Activated T-helper 2 cell treated with anti-CD3 and anti-CD28 coated beads, Interferon-gamma antibody, Interleukin-2, Interleukin-4, amounts not matched to agents 10 μg/mL and 5 μg/mL and 100 μg/mL, durations not matched to agents 14 hours and 24 hours and 36 hours (primary cell): ENCODE measurements around the gene CRAMP1. TPM values are rescaled to one million over a fixed set of nuclear protein-coding genes. Genes with fewer than 3 reads are reported as not detected.
"Not testable (repeated sequence)": the region's sequence is repeated elsewhere in the genome, so short reads cannot be mapped to it uniquely, and the experiment has no call there.

Experiments
- DNase-seq: peaks from one replicate; pipeline ENCODE4 v3.0.0; 2021; ENCODE audit warnings: low spot score
- H3K27ac Mint-ChIP-seq: one replicate; pipeline ENCODE4 v1.8.0; 2021; ENCODE audit warnings: mixed read lengths
- H3K27me3 Mint-ChIP-seq: one replicate; pipeline ENCODE4 v1.8.0; 2021; ENCODE audit warnings: low read depth, mixed read lengths
- H3K36me3 Mint-ChIP-seq: one replicate; pipeline ENCODE4 v1.8.0; 2021; ENCODE audit warnings: low read depth, mixed read lengths
- H3K4me1 Mint-ChIP-seq: one replicate; pipeline ENCODE4 v1.8.0; 2021; ENCODE audit warnings: low read depth, mixed read lengths
- H3K4me3 Mint-ChIP-seq: one replicate; pipeline ENCODE4 v1.8.0; 2021; ENCODE audit warnings: low read depth, mild to moderate bottlenecking, moderate library complexity, mixed read lengths
- H3K9me3 Mint-ChIP-seq: one replicate; pipeline ENCODE4 v1.8.0; 2021; ENCODE audit warnings: mixed read lengths
- intact Hi-C: fragments of 100-400 bp; cut with micrococcal nuclease; formaldehyde crosslinking; loops from one replicate; pipeline ENCODE4 v1.15.1; 2023
- total RNA-seq: library from RNA; stranded (reverse); gene quantifications from 2 replicates; pipeline ENCODE4 v1.2.3, GENCODE V29; 2022

CRAMP1 gene
- total RNA-seq, 1 donor from 2014 or later: 34.3 TPM

DNA sequence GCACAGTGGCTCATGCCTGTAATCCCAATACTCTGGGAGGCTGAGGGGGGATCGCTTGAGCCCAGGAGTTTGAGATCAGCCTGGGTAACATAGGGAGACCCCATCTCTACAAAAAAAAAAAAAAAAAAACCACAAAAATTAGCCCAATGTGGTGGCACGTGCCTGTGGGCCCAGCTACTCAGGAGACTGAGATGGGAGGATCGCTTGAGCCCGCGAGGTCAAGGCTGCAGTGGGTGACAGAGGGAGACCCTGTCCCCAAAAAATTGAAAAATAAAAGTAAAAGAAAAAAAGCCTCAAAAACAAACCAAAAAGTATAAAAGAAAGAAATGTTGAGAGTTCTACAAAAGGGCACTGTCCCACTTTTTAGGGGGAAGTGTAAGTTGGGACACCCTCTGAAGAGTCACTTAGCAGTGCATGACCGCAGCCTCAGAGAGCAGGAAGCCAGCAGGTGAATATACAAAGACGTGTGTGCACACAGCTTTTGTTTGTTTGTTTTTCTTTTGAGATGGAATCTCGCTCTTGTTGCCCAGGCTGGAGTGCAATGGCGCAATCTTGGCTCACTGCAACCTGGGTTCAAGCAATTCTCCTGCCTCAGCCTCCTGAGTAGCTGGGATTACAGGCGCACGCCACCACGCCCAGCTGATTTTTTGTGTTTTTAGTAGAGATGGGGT, 107.5 kb downstream of the CRAMP1 start:
- peaks cover 25% of the 10 kb centered on the region for H3K4me1 Mint-ChIP-seq
- H3K9me3 Mint-ChIP-seq, H3K27me3 Mint-ChIP-seq, H3K36me3 Mint-ChIP-seq, H3K4me3 Mint-ChIP-seq, H3K27ac Mint-ChIP-seq, DNase-seq, intact Hi-C loops: not testable (repeated sequence)

- no peak for DNase-seq
- Mint-ChIP-seq H3K4me3 (no peak overlapping the region), H3K36me3 (peaks cover 3% of the 10 kb centered on the region), H3K4me1 (peaks cover 22% of the 10 kb centered on the region), H3K27ac (no peak overlapping the region), H3K27me3 (no peaks in the 10 kb centered on the region), H3K9me3 (no peaks in the 10 kb centered on the region)
- intact Hi-C loops: no loop called here
Observed at GRCh38 chr16:1721372-1721771, 109.2 kb downstream of the CRAMP1 start.

GRCh38 chr16:1723450-1724147, 111.4 kb downstream of the CRAMP1 start:
- intact Hi-C loops: no loop called here
- peaks cover 14% of the 10 kb centered on the region for H3K36me3 Mint-ChIP-seq
- H3K4me3 Mint-ChIP-seq: no peak overlapping the region
- DNase-seq: no peak
- peaks cover 22% of the 10 kb centered on the region for H3K4me1 Mint-ChIP-seq
- H3K27ac Mint-ChIP-seq: peak overlapping the region; percentile 6
- H3K9me3 Mint-ChIP-seq: no peaks in the 10 kb centered on the region
- H3K27me3 Mint-ChIP-seq: no peaks in the 10 kb centered on the region

- Mint-ChIP-seq H3K4me3 (no peak overlapping the region), H3K36me3 (peaks cover 18% of the 10 kb centered on the region), H3K27ac (no peak overlapping the region), H3K9me3 (no peaks in the 10 kb centered on the region), H3K4me1 (peaks cover 17% of the 10 kb centered on the region), H3K27me3 (no peaks in the 10 kb centered on the region)
- DNase-seq: no peak
- intact Hi-C loops: no loop called here
Observed at GRCh38 chr16:1724491-1724890, 112.3 kb downstream of the CRAMP1 start.

DNA sequence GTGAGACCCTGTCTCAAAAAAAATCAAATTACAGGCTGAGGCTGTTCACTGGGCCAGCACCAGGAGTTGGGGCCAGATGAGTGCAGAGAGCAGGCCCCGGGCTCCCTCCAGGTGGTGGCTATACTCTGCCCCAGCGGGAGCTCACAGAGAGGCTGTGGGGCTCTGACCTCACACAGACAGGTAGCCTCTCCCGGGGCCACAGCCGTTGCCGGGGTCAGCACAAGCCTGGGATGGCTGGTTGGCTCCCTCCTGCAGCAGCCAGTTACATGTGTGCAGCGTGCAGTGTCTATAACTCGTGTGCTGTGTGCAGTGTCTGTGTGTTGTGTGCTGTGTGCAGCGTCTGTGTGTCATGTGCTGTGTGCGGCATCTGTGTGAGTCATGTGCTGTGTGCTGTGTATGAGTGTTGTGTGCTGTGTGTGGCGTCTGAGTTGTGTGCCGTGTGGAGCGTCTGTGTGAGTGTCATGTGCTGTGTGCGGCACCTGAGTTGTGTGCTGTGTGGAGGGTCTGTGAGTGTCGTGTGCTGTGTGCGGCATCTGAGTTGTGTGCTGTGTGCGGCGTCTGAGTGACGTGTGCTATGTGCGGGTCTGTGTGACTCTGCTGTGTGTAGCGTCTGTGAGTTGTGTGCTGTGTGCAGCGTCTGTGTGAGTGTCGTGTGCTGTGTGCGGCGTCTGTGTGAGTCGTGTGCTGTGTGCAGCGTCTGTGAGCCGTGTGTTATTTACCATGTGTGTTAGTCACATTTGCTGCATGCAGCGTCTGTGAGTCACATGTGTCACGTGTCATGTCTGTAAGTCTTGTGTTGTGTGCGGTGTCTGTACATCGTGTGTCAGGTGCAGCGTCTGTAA, 114.7 kb downstream of the CRAMP1 start:
- H3K9me3 Mint-ChIP-seq: no peaks in the 10 kb centered on the region
- peaks cover 12% of the 10 kb centered on the region for H3K4me1 Mint-ChIP-seq
- peaks cover 28% of the 10 kb centered on the region for H3K36me3 Mint-ChIP-seq
- H3K27ac Mint-ChIP-seq: no peak overlapping the region
- no peak overlapping the region for H3K4me3 Mint-ChIP-seq
- intact Hi-C loops: no loop called here
- H3K27me3 Mint-ChIP-seq: no peaks in the 10 kb centered on the region
- no peak for DNase-seq

Other genes starting within 250 kb of the CRAMP1 start
- gene UNKL, start 197.7 kb upstream of the CRAMP1 start, total RNA-seq: 36.3 and 44.6 TPM in 2 replicates
- 17.8 and 21.3 TPM in 2 replicates for gene UQCC4, start 191.6 kb upstream of the CRAMP1 start, total RNA-seq
- not detected in 2 replicates for gene PERCC1, start 181.3 kb upstream of the CRAMP1 start, total RNA-seq
- gene CCDC154, start 167.8 kb upstream of the CRAMP1 start, total RNA-seq: 0.80 and 1.2 TPM in 2 replicates
- 52.2 and 54.3 TPM in 2 replicates for gene CLCN7, start 137.3 kb upstream of the CRAMP1 start, total RNA-seq
- gene PTX4, start 123.4 kb upstream of the CRAMP1 start, total RNA-seq: not detected in 2 replicates
- gene TELO2, start 119.0 kb upstream of the CRAMP1 start, total RNA-seq: 72.6 and 74.8 TPM in 2 replicates
- gene TMEM204, start 78.7 kb upstream of the CRAMP1 start, total RNA-seq: 17.2 and 17.8 TPM in 2 replicates
- gene IFT140, start 288 bp upstream of the CRAMP1 start, total RNA-seq: 8.4 and 10.7 TPM in 2 replicates
- 95.0 and 98.0 TPM in 2 replicates for gene JPT2, start 65.9 kb downstream of the CRAMP1 start, total RNA-seq
- gene MAPK8IP3, start 93.8 kb downstream of the CRAMP1 start, total RNA-seq: 74.8 and 77.5 TPM in 2 replicates
- gene NME3, start 159.2 kb downstream of the CRAMP1 start, total RNA-seq: 45.6 and 46.1 TPM in 2 replicates
- gene EME2, start 160.4 kb downstream of the CRAMP1 start, total RNA-seq: 26.1 and 26.2 TPM in 2 replicates
- gene MRPS34, start 160.8 kb downstream of the CRAMP1 start, total RNA-seq: 179 and 184 TPM in 2 replicates
- 27.1 and 28.3 TPM in 2 replicates for gene SPSB3, start 170.2 kb downstream of the CRAMP1 start, total RNA-seq
- gene NUBP2, start 170.6 kb downstream of the CRAMP1 start, total RNA-seq: 64.5 and 66.7 TPM in 2 replicates
- not detected in 2 replicates for gene IGFALS, start 181.3 kb downstream of the CRAMP1 start, total RNA-seq
- 60.3 and 67.6 TPM in 2 replicates for gene HAGH, start 214.5 kb downstream of the CRAMP1 start, total RNA-seq
- 17.6 and 20.8 TPM in 2 replicates for gene FAHD1, start 214.8 kb downstream of the CRAMP1 start, total RNA-seq